OCI-LY7 (cell line): ENCODE data around the gene TBC1D7. TPM values are rescaled to one million over a fixed set of nuclear protein-coding genes. Genes with fewer than 3 reads are reported as not detected.

Experiments used
- BruUV-seq: library from RNA; stranded (reverse); fragments of 400-500 nt; replicated peaks from 2 replicates; lab custom pipeline; 2021; lab: Mats Ljungman, UMichigan
- CTCF ChIA-PET: fragments of 300-600 bp; sonication (Branson Sonifier 250); formaldehyde crosslinking; loops from one replicate; lab custom pipeline; 2022; ENCODE audit warnings: antibody characterized with exemption; ENCODE audit not compliant: unreplicated experiment; lab: Charles Lee
- POLR2A ChIA-PET: fragments of 300-600 bp; sonication (Branson Sonifier 250); formaldehyde crosslinking; loops from one replicate; lab custom pipeline; 2022; ENCODE audit warnings: antibody characterized with exemption; lab: Charles Lee
- DNase-seq: peaks from one replicate; pipeline ENCODE4 v3.0.0-alpha.2; 2015; ENCODE audit warnings: low spot score
- H2AFZ ChIP-seq: fragments of 200-600 bp; sonication (generic), shearing (Covaris generic); 2 replicates; pipeline ENCODE4 v1.6.1; 2014; ENCODE audit warnings: mild to moderate bottlenecking, antibody characterized with exemption, low read length, moderate library complexity
- H3K27ac ChIP-seq: fragments of 200-600 bp; sonication (generic); 2 replicates; pipeline ENCODE4 v1.5.1; 2014; ENCODE audit warnings: mixed run types, low read depth, mild to moderate bottlenecking, moderate library complexity, low read length, inconsistent platforms; ENCODE audit not compliant: poor library complexity, severe bottlenecking
- H3K36me3 ChIP-seq: fragments of 200-600 bp; sonication (generic); 2 replicates; pipeline ENCODE4 v1.6.1; 2014; ENCODE audit warnings: mild to moderate bottlenecking, antibody characterized with exemption, low read length, moderate library complexity, mixed read lengths; ENCODE audit not compliant: insufficient read depth
- H3K4me1 ChIP-seq: fragments of 200-600 bp; sonication (generic); 2 replicates; pipeline ENCODE4 v1.5.1; 2014; ENCODE audit warnings: mild to moderate bottlenecking, low read length; ENCODE audit not compliant: insufficient read depth, poor library complexity, severe bottlenecking
- H3K4me2 ChIP-seq: fragments of 200-600 bp; sonication (generic); 2 replicates; pipeline ENCODE4 v1.6.1; 2014; ENCODE audit warnings: mild to moderate bottlenecking, low read length
- H3K4me3 ChIP-seq: fragments of 200-600 bp; sonication (generic); 2 replicates; pipeline ENCODE4 v1.5.1; 2014; ENCODE audit warnings: mild to moderate bottlenecking, low read depth, low read length; ENCODE audit not compliant: poor library complexity, severe bottlenecking
- H3K79me2 ChIP-seq: fragments of 200-600 bp; sonication (generic); 2 replicates; pipeline ENCODE4 v1.6.1; 2016; ENCODE audit warnings: low read depth, mild to moderate bottlenecking, low read length, moderate library complexity, mixed read lengths; ENCODE audit not compliant: insufficient read depth
- H3K9me2 ChIP-seq: fragments of 200-600 bp; sonication (generic); 2 replicates; pipeline ENCODE4 v1.6.1; 2016; ENCODE audit warnings: mild to moderate bottlenecking, low read length, mixed read lengths; ENCODE audit not compliant: insufficient read depth
- H3K9me3 ChIP-seq: fragments of 200-600 bp; sonication (generic); 2 replicates; pipeline ENCODE4 v1.6.1; 2014; ENCODE audit warnings: mild to moderate bottlenecking, mixed run types, low read length, mixed read lengths
- H4K20me1 ChIP-seq: fragments of 200-600 bp; sonication (generic); 2 replicates; pipeline ENCODE4 v1.6.1; 2014; ENCODE audit warnings: mild to moderate bottlenecking, antibody characterized with exemption, low read length, moderate library complexity, mixed read lengths; ENCODE audit not compliant: insufficient read depth
- CTCF ChIP-seq: fragments of 200-600 bp; sonication (generic); conservative IDR thresholded peaks from 2 replicates; pipeline ENCODE4 v1.5.1; 2014; ENCODE audit warnings: mild to moderate bottlenecking, antibody characterized with exemption, low read length, moderate library complexity, mixed read lengths
- EZH2phosphoT487 ChIP-seq: fragments of 200-600 bp; sonication (generic); IDR thresholded peaks from 2 replicates; pipeline ENCODE4 v1.6.1; 2018; ENCODE audit warnings: low read depth, borderline replicate concordance, mild to moderate bottlenecking, mixed run types, antibody characterized with exemption, low read length, moderate library complexity, mixed read lengths
- intact Hi-C: fragments of 100-400 bp; cut with micrococcal nuclease; formaldehyde crosslinking; loops from one replicate; pipeline ENCODE4 v1.10.0; 2022; ENCODE audit not compliant: unreplicated experiment
- total RNA-seq, 2 experiments: library from RNA; depleted of rRNA in 1 of 2; stranded (reverse); fragments of >200 nt in 1 of 2; shearing (Covaris generic) in 1 of 2; gene quantifications; 2 replicates each; pipeline ENCODE4 v1.2.3, GENCODE V29; 2014 to 2022

The TBC1D7 gene
- total RNA-seq, 2 experiments from 2014 or later = 46.2 to 69.2 TPM

GRCh38 chr6:13307508-13307995 lies 20.8 kb downstream of the TBC1D7 start:
- CTCF ChIA-PET = no interaction called here
- no peak for TF ChIP-seq CTCF
- no peak for TF ChIP-seq EZH2phosphoT487
- H3K4me1 ChIP-seq = peaks cover 40% of the 10 kb centered on the region

GRCh38 chr6:13305791-13306190 lies 22.5 kb downstream of the TBC1D7 start:
- no TSS peak for BruUV-seq
- no peak overlapping the region for H3K27ac ChIP-seq
- no peaks in the 10 kb centered on the region for H3K79me2 ChIP-seq
- peak overlapping the region; percentile 58; the same call in 1 of the 2 replicates for H3K4me2 ChIP-seq
- H3K4me3 ChIP-seq = no peak overlapping the region
- no peak overlapping the region for H2AFZ ChIP-seq
- H3K36me3 ChIP-seq = peaks cover 70% of the 10 kb centered on the region
- TF ChIP-seq CTCF (no peak), EZH2phosphoT487 (no peak)
- ChIA-PET POLR2A (interaction anchor here (0.5 to 4.9 kb wide), 5 partner anchors 17 to 805 kb away, joined by 3 to 43 read pairs (median 3); partner anchors contain the start of gene TBC1D7), CTCF (interaction anchor here (2.1 kb wide), 1 partner anchor 25 kb away, joined by 5 read pairs; no protein-coding TSS in a partner anchor)
- 0 out of 2 replicates have a peak, but pooled peaks cover 9% of the 10 kb centered on the region for H4K20me1 ChIP-seq
- H3K9me3 ChIP-seq = no peaks in the 10 kb centered on the region
- peaks cover 47% of the 10 kb centered on the region for H3K4me1 ChIP-seq
- DNase-seq = no peak
- H3K9me2 ChIP-seq = no peaks in the 10 kb centered on the region
- intact Hi-C loops = loop anchor here (2.0 kb wide), 1 partner anchor 21 kb away; no protein-coding TSS in a partner anchor

More at GRCh38 chr6:13307508-13307995, 20.8 kb downstream of the TBC1D7 start:
- H3K79me2 ChIP-seq = no peaks in the 10 kb centered on the region
- H2AFZ ChIP-seq = no peak overlapping the region
- H3K9me2 ChIP-seq = no peaks in the 10 kb centered on the region
- POLR2A ChIA-PET = interaction anchor here (1.4 to 4.6 kb wide), 2 partner anchors 11 to 21 kb away, joined by 3 to 26 read pairs; partner anchors contain the start of gene TBC1D7
- intact Hi-C loops = no loop called here
- no peak overlapping the region for H3K27ac ChIP-seq
- H3K4me2 ChIP-seq = no peak overlapping the region
- no peak overlapping the region for H3K4me3 ChIP-seq
- no peaks in the 10 kb centered on the region for H3K9me3 ChIP-seq
- 0 out of 2 replicates have a peak, but pooled peaks cover 9% of the 10 kb centered on the region for H4K20me1 ChIP-seq
- peaks cover 58% of the 10 kb centered on the region for H3K36me3 ChIP-seq
- no peak for DNase-seq
- BruUV-seq = no TSS peak

DNA sequence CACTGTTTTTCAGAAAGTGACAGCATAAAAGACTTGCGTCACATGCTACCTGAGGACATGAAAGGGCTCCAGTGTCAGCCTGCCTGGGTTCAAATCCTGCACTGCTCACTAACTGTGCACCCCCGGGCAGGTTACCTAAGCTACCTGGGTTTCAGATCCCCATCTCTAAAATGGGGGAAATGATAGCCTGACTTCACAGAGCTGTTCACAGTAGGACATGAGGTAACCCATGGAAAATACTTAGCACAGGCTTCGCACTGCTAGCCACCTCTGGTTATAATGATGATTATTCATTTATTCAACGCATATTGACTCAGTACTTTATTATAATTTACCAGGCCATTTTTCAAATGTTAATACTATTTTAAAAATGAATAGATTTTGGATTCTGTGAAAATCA lies 23.0 kb downstream of the TBC1D7 start:
- POLR2A ChIA-PET = interaction anchor here (0.5 to 4.9 kb wide), 8 partner anchors 9 to 806 kb away, joined by 3 to 43 read pairs (median 3); partner anchors contain the start of gene TBC1D7

More for the DNA sequence above, 23.0 kb downstream of the TBC1D7 start:
- peak overlapping the region; percentile 40 for H3K4me3 ChIP-seq
- intact Hi-C loops = loop anchor here (2.0 kb wide), 1 partner anchor 22 kb away; no protein-coding TSS in a partner anchor
- H3K9me3 ChIP-seq = no peaks in the 10 kb centered on the region
- peak overlapping the region; percentile 65 for H3K27ac ChIP-seq
- DNase-seq = peak; percentile 43
- BruUV-seq = no TSS peak
- no peaks in the 10 kb centered on the region for H3K9me2 ChIP-seq
- peak overlapping the region; percentile 58 for H3K4me2 ChIP-seq
- peaks cover 52% of the 10 kb centered on the region for H3K4me1 ChIP-seq
- no peak overlapping the region; the same call in 1 of the 2 replicates for H2AFZ ChIP-seq
- CTCF ChIA-PET = interaction anchor here (0.7 to 2.1 kb wide), 3 partner anchors 23 to 182 kb away, joined by 3 to 5 read pairs (median 3); partner anchors contain the start of gene TBC1D7
- no peaks in the 10 kb centered on the region for H3K79me2 ChIP-seq
- H3K36me3 ChIP-seq = peaks cover 72% of the 10 kb centered on the region
- no peak for TF ChIP-seq CTCF
- H4K20me1 ChIP-seq = 0 out of 2 replicates have a peak, but pooled peaks cover 9% of the 10 kb centered on the region
